Neural cell (in vitro differentiated cells): ENCODE data around the gene ANGPTL2.

Experiments
- POLR2AphosphoS5 ChIP-seq: IDR thresholded peaks from 2 replicates; pipeline ENCODE4 v1.6.1; 2012
- RAD21 ChIP-seq: fragments of 450-650 bp; conservative IDR thresholded peaks from 2 replicates; pipeline ENCODE4 v1.6.1; 2014; ENCODE audit warnings: antibody characterized with exemption, mild to moderate bottlenecking, moderate library complexity
- SMC3 ChIP-seq: fragments of 450-650 bp; conservative IDR thresholded peaks from 2 replicates; pipeline ENCODE4 v1.6.1; 2014; ENCODE audit warnings: antibody characterized with exemption, mild to moderate bottlenecking, moderate library complexity; ENCODE audit not compliant: poor library complexity
- TF ChIP-seq, protein P1 (sequence below): fragments of 450-650 bp; IDR thresholded peaks from 2 replicates; pipeline ENCODE4 v1.5.1; 2014; ENCODE audit warnings: antibody characterized with exemption, mild to moderate bottlenecking, moderate library complexity; ENCODE audit not compliant: poor library complexity, severe bottlenecking

DNA sequence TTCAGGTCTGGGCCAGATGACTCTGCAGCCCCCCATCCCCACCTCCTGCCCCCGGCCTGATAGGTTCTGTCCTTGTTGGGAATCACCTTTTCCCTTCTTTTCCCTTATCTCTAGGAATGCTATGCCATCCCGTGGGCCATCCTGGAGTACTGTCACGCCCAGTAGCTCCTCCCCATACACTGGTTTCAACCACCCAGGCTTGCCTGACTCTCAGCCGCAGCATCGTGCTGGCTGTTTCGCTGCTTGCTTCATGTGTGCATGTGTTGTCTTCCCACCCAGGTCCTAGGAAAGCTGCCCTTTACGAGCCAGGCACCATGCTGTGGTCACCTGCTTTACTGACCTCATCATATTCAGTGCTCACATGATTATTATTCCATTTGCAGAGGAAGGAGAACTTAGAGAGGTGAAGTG lies 71.8 kb downstream of the ANGPTL2 start:
- TF ChIP-seq, protein P1, sequence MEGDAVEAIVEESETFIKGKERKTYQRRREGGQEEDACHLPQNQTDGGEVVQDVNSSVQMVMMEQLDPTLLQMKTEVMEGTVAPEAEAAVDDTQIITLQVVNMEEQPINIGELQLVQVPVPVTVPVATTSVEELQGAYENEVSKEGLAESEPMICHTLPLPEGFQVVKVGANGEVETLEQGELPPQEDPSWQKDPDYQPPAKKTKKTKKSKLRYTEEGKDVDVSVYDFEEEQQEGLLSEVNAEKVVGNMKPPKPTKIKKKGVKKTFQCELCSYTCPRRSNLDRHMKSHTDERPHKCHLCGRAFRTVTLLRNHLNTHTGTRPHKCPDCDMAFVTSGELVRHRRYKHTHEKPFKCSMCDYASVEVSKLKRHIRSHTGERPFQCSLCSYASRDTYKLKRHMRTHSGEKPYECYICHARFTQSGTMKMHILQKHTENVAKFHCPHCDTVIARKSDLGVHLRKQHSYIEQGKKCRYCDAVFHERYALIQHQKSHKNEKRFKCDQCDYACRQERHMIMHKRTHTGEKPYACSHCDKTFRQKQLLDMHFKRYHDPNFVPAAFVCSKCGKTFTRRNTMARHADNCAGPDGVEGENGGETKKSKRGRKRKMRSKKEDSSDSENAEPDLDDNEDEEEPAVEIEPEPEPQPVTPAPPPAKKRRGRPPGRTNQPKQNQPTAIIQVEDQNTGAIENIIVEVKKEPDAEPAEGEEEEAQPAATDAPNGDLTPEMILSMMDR: no peak
- no peak for TF ChIP-seq SMC3
- no peak for TF ChIP-seq RAD21
- no peak for TF ChIP-seq POLR2AphosphoS5
